Right ventricle myocardium superior (tissue), 1 donor: ENCODE data around the gene DISP3. TPM values are rescaled to one million over a fixed set of nuclear protein-coding genes. Genes with fewer than 3 reads are reported as not detected.

Source experiments
- ATAC-seq: fragments of 200-7000 bp; cut with Tn5 transposase; one replicate; pipeline ENCODE4 v1.9.1; 2020; ENCODE audit warnings: mild to moderate bottlenecking; ENCODE audit not compliant: poor library complexity
- DNase-seq: peaks from one replicate; pipeline ENCODE4 v3.0.0-alpha.2; 2020
- intact Hi-C: fragments of 100-400 bp; cut with DNase I; formaldehyde crosslinking; loops from one replicate; pipeline ENCODE4 v1.11.2; 2022
- long read RNA-seq: library from polyadenylated mRNA; unstranded; transcript quantifications from one replicate; pipeline ENCODE4 v2.0.0, GENCODE V29; 2021
- total RNA-seq: library from RNA; stranded (reverse); fragmentation: NEBNext Ultra II Directional; extraction: Animal tissue kit (Norgen Biotek cat#: 25700); gene quantifications from one replicate; pipeline ENCODE4 v1.2.1, GENCODE V29; 2021
- donor health status: DM: no; HTN: yes; CAD: no; lungs with severe emphysema.

Gene DISP3
- not detected for total RNA-seq
- long read RNA-seq: 0 reads

- intact Hi-C loops: loop anchor here (10.0 kb wide), 1 partner anchor 166 kb away; no protein-coding TSS in a partner anchor
- ATAC-seq (peak; percentile 75), DNase-seq (peak; percentile 65)
Observed at GRCh38 chr1:11478571-11479374, at the start of gene DISP3. TSS of gene DISP3 (plus strand) at chr1:11479155. CDS start at chr1:11500993, 21,838 bp downstream.

GRCh38 chr1:11429226-11429625 lies 49.7 kb upstream of the DISP3 start:
- ATAC-seq (no peak), DNase-seq (no peak)
- intact Hi-C loops: no loop called here

GRCh38 chr1:11429935-11430334 lies 49.0 kb upstream of the DISP3 start:
- no peak for DNase-seq
- intact Hi-C loops: no loop called here
- ATAC-seq: no peak

- ATAC-seq (no peak), DNase-seq (no peak)
- intact Hi-C loops: no loop called here
Observed at GRCh38 chr1:11431941-11432507, 46.9 kb upstream of the DISP3 start.

- intact Hi-C loops: no loop called here
- ATAC-seq: no peak
- no peak for DNase-seq
Observed at GRCh38 chr1:11432526-11432925, 46.4 kb upstream of the DISP3 start.

GRCh38 chr1:11434501-11434900 lies 44.5 kb upstream of the DISP3 start:
- DNase-seq (no peak), ATAC-seq (no peak)
- intact Hi-C loops: no loop called here

GRCh38 chr1:11434926-11435325 lies 44.0 kb upstream of the DISP3 start:
- intact Hi-C loops: no loop called here
- DNase-seq (no peak), ATAC-seq (no peak)

- ATAC-seq: no peak
- intact Hi-C loops: no loop called here
- DNase-seq: no peak
Observed at GRCh38 chr1:11438996-11439395, 40.0 kb upstream of the DISP3 start.

GRCh38 chr1:11441211-11441952 lies 37.6 kb upstream of the DISP3 start:
- ATAC-seq (no peak), DNase-seq (no peak)
- intact Hi-C loops: no loop called here

GRCh38 chr1:11443043-11443442 lies 35.9 kb upstream of the DISP3 start:
- intact Hi-C loops: no loop called here
- DNase-seq (no peak), ATAC-seq (no peak)

- no peak for ATAC-seq
- DNase-seq: no peak
- intact Hi-C loops: no loop called here
Observed at GRCh38 chr1:11443961-11444658, 34.8 kb upstream of the DISP3 start.

GRCh38 chr1:11444907-11445306 lies 34.0 kb upstream of the DISP3 start:
- ATAC-seq (no peak), DNase-seq (no peak)
- intact Hi-C loops: no loop called here

GRCh38 chr1:11447903-11448302 lies 31.1 kb upstream of the DISP3 start:
- ATAC-seq (no peak), DNase-seq (no peak)
- intact Hi-C loops: no loop called here

GRCh38 chr1:11448373-11449099 lies 30.4 kb upstream of the DISP3 start:
- ATAC-seq: no peak
- no peak for DNase-seq
- intact Hi-C loops: no loop called here

GRCh38 chr1:11449100-11449403 lies 29.9 kb upstream of the DISP3 start:
- intact Hi-C loops: no loop called here
- ATAC-seq: no peak
- DNase-seq: no peak

- no peak for ATAC-seq
- DNase-seq: no peak
- intact Hi-C loops: no loop called here
Observed at GRCh38 chr1:11450310-11450709, 28.6 kb upstream of the DISP3 start.

GRCh38 chr1:11453742-11454491 lies 25.0 kb upstream of the DISP3 start:
- no peak for DNase-seq
- no peak for ATAC-seq
- intact Hi-C loops: no loop called here

- ATAC-seq: no peak
- intact Hi-C loops: no loop called here
- no peak for DNase-seq
Observed at GRCh38 chr1:11455967-11456570, 22.9 kb upstream of the DISP3 start.
